GM03348 (cell line): ENCODE results near the gene HOXD9.

Source experiments
- DNase-seq: peaks from one replicate; pipeline ENCODE4 v3.0.0; 2012; ENCODE audit warnings: low spot score

The HOXD9 gene

GRCh38 chr2:176110415-176111308 is 11.9 kb upstream of the HOXD9 start:
- no peak for DNase-seq

- no peak for DNase-seq
Observed at GRCh38 chr2:176111309-176111663, 11.2 kb upstream of the HOXD9 start.

- no peak for DNase-seq
Observed at GRCh38 chr2:176111846-176112374, 10.6 kb upstream of the HOXD9 start.

GRCh38 chr2:176112375-176113302 is 9.9 kb upstream of the HOXD9 start:
- DNase-seq = no peak

- DNase-seq = no peak
Observed at GRCh38 chr2:176114120-176114929, 8.2 kb upstream of the HOXD9 start.

- DNase-seq = no peak
Observed at GRCh38 chr2:176114930-176115625, 7.4 kb upstream of the HOXD9 start.

GRCh38 chr2:176115883-176116813 is 6.4 kb upstream of the HOXD9 start, which contains the start of gene HOXD10:
Gene HOXD10, plus strand, starts transcription at chr2:176116778. Its CDS starts 56 bp downstream, at chr2:176116834.
- DNase-seq = peak; percentile 90

- DNase-seq = no peak
Observed at GRCh38 chr2:176117162-176117822, 5.2 kb upstream of the HOXD9 start.

GRCh38 chr2:176117823-176118371 is 4.6 kb upstream of the HOXD9 start:
- no peak for DNase-seq

GRCh38 chr2:176118601-176119339 is 3.7 kb upstream of the HOXD9 start:
- no peak for DNase-seq

- DNase-seq = no peak
Observed at GRCh38 chr2:176120364-176121189, 1.9 kb upstream of the HOXD9 start.

- DNase-seq = no peak
Observed at GRCh38 chr2:176121190-176122051, 1.1 kb upstream of the HOXD9 start.

GRCh38 chr2:176122052-176122682 is 352 bp upstream of the HOXD9 start:
- peak; percentile 80 for DNase-seq

- peak; percentile 29 for DNase-seq
Observed at GRCh38 chr2:176123411-176124109, 1.0 kb downstream of the HOXD9 start.
